Muscle of leg (tissue), 11 donors: Measurements from ENCODE around the gene PPP1R37. TPM values are rescaled to one million over a fixed set of nuclear protein-coding genes. Genes with fewer than 3 reads are reported as not detected.

Source experiments
- DNase-seq: peaks from one replicate; pipeline ENCODE4 v3.0.0; 2013
- H3K27ac ChIP-seq: one replicate; pipeline ENCODE4 v1.5.1; 2013; ENCODE audit warnings: mild to moderate bottlenecking, low read length, control low read depth
- H3K27me3 ChIP-seq: one replicate; pipeline ENCODE4 v1.6.1; 2013; ENCODE audit warnings: low read length; ENCODE audit not compliant: control insufficient read depth, insufficient read depth
- H3K36me3 ChIP-seq: one replicate; pipeline ENCODE4 v1.6.1; 2013; ENCODE audit warnings: low read length; ENCODE audit not compliant: control insufficient read depth, insufficient read depth
- H3K4me1 ChIP-seq: one replicate; pipeline ENCODE4 v1.6.1; 2013; ENCODE audit warnings: low read length; ENCODE audit not compliant: control insufficient read depth, insufficient read depth
- H3K4me3 ChIP-seq: one replicate; pipeline ENCODE4 v1.5.1; 2013; ENCODE audit warnings: low read length, control low read depth
- H3K9me3 ChIP-seq: replicated peaks from 2 replicates; pipeline ENCODE4 v1.6.1; 2013; ENCODE audit warnings: low read depth, low read length; ENCODE audit not compliant: control insufficient read depth
- WGBS: methylation state at CpG from one replicate; pipeline ENCODE4 v1.1.5; 2013; ENCODE audit warnings: missing lambda C conversion rate; ENCODE audit not compliant: insufficient coverage; 5-methylcytosine and 5-hydroxymethylcytosine counted together
- polyA plus RNA-seq, 8 donors: library from polyadenylated mRNA; unstranded; fragments of 120-200 nt; gene quantifications; one replicate each; pipeline versions ENCODE4 v1.2.1 to v1.2.3, GENCODE V29; 2013; ENCODE audit warnings: inconsistent platforms in 1 of 8, low replicate concordance in 1 of 8; ENCODE audit not compliant: insufficient read length in 8 of 8, insufficient read depth in 1 of 8
- total RNA-seq: library from RNA; stranded (reverse); fragments of 120-200 nt; gene quantifications from one replicate; pipeline ENCODE4 v1.2.4, GENCODE V29; 2013

PPP1R37 gene
- total and polyA plus RNA-seq, 9 donors = 19.4 to 29.3 (median 23.0) TPM

GRCh38 chr19:45170146-45171106, 77.4 kb downstream of the PPP1R37 start:
- no peaks in the 10 kb centered on the region for H3K36me3 ChIP-seq
- H3K27ac ChIP-seq = no peak overlapping the region
- WGBS = 82% methylated on average over 14 of the region's 21 CpGs
- H3K9me3 ChIP-seq = no peaks in the 10 kb centered on the region
- H3K4me1 ChIP-seq = peaks cover 11% of the 10 kb centered on the region
- DNase-seq = no peak
- no peak overlapping the region for H3K4me3 ChIP-seq
- H3K27me3 ChIP-seq = no peaks in the 10 kb centered on the region

- no peaks in the 10 kb centered on the region for H3K9me3 ChIP-seq
- H3K4me1 ChIP-seq = peaks cover 11% of the 10 kb centered on the region
- H3K27ac ChIP-seq = no peak overlapping the region
- H3K4me3 ChIP-seq = no peak overlapping the region
- DNase-seq = no peak
- no peaks in the 10 kb centered on the region for H3K36me3 ChIP-seq
- no peaks in the 10 kb centered on the region for H3K27me3 ChIP-seq
- 60% methylated on average over 3 of the region's 7 CpGs for WGBS
Observed at GRCh38 chr19:45171211-45171623, 78.2 kb downstream of the PPP1R37 start.

DNA sequence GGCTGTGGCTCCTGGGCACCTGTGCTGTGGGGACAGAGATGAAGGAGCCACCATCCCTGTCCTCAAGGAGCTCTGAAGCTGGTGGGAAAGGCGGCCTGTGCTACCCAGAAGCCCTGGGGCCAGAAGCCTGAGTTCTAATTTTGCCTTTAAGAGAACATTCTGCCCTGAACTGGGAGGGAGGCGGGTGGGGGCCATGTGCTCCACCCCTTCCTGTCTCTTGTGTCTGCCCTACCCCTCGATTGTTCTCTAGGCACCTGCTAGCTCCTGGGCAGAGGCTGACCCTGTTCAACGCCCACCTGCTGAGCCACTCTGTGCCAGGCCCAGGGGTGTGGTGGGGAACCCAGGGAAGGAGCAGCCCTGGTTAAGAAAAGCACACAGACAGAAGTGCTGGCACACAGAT, 79.2 kb downstream of the PPP1R37 start:
- Histone ChIP-seq H3K27ac (no peak overlapping the region), H3K4me3 (no peak overlapping the region), H3K4me1 (peaks cover 10% of the 10 kb centered on the region), H3K9me3 (no peaks in the 10 kb centered on the region), H3K36me3 (no peaks in the 10 kb centered on the region), H3K27me3 (no peaks in the 10 kb centered on the region)
- DNase-seq = no peak
- 77% methylated on average over 3 of the region's 4 CpGs for WGBS

DNA sequence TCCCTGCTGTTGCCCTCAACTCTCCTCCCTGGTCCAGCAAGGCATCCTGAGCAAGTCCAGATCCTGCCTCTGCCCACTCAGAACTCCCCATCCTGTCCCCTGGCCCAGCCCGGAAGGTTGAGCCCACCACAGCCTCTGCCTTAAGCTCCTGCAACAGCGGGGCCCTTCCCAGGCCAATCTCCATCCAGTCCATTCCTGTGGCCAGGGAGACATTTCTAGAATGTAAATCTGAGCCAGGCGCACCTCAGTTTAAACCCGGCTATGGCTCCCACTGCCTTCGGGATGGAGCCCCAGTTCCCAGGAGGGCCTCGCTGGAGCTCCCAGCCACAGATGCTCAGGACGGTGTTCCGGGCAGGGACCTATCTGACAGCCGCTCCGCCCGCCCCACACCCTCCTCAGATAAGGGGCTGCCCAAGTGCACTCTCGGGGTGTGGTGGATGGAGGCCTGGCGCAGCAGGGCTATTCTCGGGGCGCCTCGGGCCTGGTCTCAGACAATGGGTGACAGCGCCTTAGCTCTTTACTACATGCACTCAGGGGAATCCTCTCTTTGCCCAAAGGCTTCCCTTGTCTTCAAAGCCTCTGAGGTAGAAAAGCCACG, 79.7 kb downstream of the PPP1R37 start:
- H3K27me3 ChIP-seq = no peaks in the 10 kb centered on the region
- H3K4me1 ChIP-seq = peaks cover 14% of the 10 kb centered on the region
- H3K4me3 ChIP-seq = no peak overlapping the region
- H3K27ac ChIP-seq = no peak overlapping the region
- H3K9me3 ChIP-seq = no peaks in the 10 kb centered on the region
- DNase-seq = no peak
- 87% methylated on average over 11 of the region's 18 CpGs for WGBS
- no peaks in the 10 kb centered on the region for H3K36me3 ChIP-seq

DNA sequence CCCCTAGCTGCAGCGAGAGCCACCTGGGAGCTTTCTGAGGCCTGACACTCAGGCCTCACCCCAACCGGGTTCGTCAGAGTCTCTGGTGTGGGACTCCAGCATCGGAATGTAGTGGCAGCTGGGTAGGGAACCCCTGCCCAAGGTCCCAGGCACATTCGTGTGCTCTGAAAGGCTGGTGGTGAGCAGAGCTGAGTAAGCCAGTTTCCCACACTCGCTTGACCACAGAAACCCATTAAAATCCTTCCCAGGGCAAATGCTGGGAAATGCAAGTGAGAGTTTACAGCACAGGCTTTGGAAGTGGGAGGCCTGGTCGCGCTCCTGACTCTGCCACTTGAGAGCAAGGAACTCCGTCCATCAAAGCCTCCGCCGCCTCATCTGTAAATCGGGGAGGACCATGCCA, 80.8 kb downstream of the PPP1R37 start:
- peak; percentile 0 for DNase-seq
- Histone ChIP-seq H3K27me3 (no peaks in the 10 kb centered on the region), H3K4me1 (peaks cover 14% of the 10 kb centered on the region), H3K36me3 (no peaks in the 10 kb centered on the region), H3K9me3 (no peaks in the 10 kb centered on the region), H3K27ac (no peak overlapping the region), H3K4me3 (no peak overlapping the region)
- WGBS = 71% methylated on average over 8 of the region's 12 CpGs

DNA sequence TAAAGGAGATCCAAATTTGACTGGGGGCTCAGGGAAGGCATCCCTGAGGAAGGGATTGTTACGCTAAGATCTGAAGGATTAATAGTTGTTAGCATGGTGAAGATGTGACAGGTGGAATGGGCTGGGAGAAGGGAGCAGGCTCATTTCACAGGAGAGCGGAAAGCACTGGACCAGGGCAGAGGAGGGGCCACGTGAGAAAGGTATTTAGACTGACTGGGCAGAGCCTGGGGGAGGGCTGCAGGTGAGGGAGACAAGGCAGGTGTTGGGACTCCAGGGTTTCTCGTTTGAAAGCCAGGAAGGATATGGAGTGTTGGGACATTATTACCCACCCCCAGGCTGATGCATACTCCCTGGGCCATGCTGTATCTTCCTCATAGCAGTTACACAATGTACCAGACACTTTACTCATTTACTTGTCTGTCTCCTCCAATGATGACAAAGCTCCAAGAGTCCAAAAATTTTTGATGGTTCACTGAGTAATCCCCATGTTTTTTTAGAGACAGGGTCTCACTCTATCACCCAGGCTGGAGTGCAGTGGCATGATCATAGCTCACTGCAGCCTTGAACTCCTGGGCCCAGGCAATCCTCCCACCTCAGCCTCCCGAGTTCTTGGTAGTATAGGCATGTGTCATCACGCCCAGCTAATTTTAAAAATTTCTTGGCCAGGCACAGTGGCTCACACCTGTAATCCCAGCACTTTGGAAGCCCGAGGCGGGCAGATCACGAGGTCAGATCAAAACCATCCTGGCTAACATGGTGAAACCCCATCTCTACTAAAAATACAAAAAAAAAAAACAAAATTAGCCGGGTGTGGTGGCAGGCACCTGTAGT, 82.8 kb downstream of the PPP1R37 start:
- 83% methylated on average over 3 of the region's 10 CpGs for WGBS
- peaks cover 20% of the 10 kb centered on the region for H3K4me1 ChIP-seq
- H3K27ac ChIP-seq = no peak overlapping the region
- H3K9me3 ChIP-seq = no peaks in the 10 kb centered on the region
- H3K4me3 ChIP-seq = no peak overlapping the region
- no peaks in the 10 kb centered on the region for H3K36me3 ChIP-seq
- DNase-seq = no peak
- no peaks in the 10 kb centered on the region for H3K27me3 ChIP-seq

DNA sequence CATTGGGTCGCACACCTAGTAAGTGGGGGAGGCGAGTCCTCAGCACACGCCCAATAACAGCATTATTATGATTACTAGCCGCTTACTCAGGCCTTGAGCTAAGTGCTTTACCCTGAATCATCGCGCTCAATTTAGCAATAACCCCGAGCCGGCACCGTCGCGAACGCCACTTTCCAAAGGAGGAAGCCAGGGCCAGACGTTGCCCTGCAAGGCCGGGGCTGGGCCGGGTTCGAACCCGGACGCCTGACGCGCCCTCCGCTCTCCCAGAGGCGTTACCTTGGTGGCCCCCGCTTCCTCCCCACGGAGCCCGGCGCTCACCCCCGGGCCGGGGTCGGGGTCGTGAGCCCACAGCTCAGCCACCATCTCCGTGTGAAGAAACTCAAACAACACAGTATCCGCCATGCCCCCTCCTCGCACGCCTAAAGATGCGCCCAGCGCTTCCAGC, 84.9 kb downstream of the PPP1R37 start, which contains the start of gene TRAPPC6A:
Gene TRAPPC6A (minus strand): TSS at position 421 of the 445 bp plus-strand sequence. CDS start 19 bp downstream, at position 402.
- peak within 1 kb of the TSS; percentile 96 for H3K27ac ChIP-seq
- H3K9me3 ChIP-seq = no peaks in the 10 kb centered on the region
- no peaks in the 10 kb centered on the region for H3K27me3 ChIP-seq
- peak within 1 kb of the TSS; percentile 97 for H3K4me3 ChIP-seq
- 0% methylated on average over 36 of the region's 36 CpGs for WGBS
- no peak for DNase-seq
- H3K36me3 ChIP-seq = peaks cover 11% of the 10 kb centered on the region
- peaks cover 16% of the 10 kb centered on the region for H3K4me1 ChIP-seq

- Histone ChIP-seq H3K4me1 (peaks cover 16% of the 10 kb centered on the region), H3K27me3 (no peaks in the 10 kb centered on the region)
- WGBS = 0% methylated on average over 49 of the region's 51 CpGs
Observed at GRCh38 chr19:45178262-45179071, 85.5 kb downstream of the PPP1R37 start, which contains the start of gene BLOC1S3. BLOC1S3 (plus strand) TSS chr19:45178784; CDS start chr19:45179297, 513 bp downstream.

More at GRCh38 chr19:45178262-45179071, 85.5 kb downstream of the PPP1R37 start, which contains the start of gene BLOC1S3:
- DNase-seq = peak; percentile 100
- peak within 1 kb of the TSS; percentile 97 for H3K4me3 ChIP-seq
- peaks cover 11% of the 10 kb centered on the region for H3K36me3 ChIP-seq
- no peaks in the 10 kb centered on the region for H3K9me3 ChIP-seq
- H3K27ac ChIP-seq = peak within 1 kb of the TSS; percentile 96
